SU-DHL-6 (cell line): ENCODE data around the gene CCR6.

Source experiments
- H2AFZ ChIP-seq: fragments of 200-600 bp; sonication (generic); 2 replicates; pipeline ENCODE4 v1.6.1; 2014; ENCODE audit warnings: low read depth, mild to moderate bottlenecking, moderate library complexity, mixed read lengths, antibody characterized with exemption, low read length; ENCODE audit not compliant: severe bottlenecking
- H3F3A ChIP-seq: fragments of 200-600 bp; shearing (Covaris generic); 2 replicates; pipeline ENCODE4 v1.6.0; 2016; ENCODE audit warnings: antibody characterized with exemption, mild to moderate bottlenecking; ENCODE audit not compliant: insufficient read depth
- H3K27ac ChIP-seq: fragments of 200-600 bp; sonication (generic); 2 replicates; pipeline ENCODE4 v1.5.1; 2016; ENCODE audit warnings: low read depth, mild to moderate bottlenecking, low read length, moderate library complexity, mixed read lengths
- H3K27me3 ChIP-seq: fragments of 200-600 bp; sonication (generic), shearing (Covaris generic); 2 replicates; pipeline ENCODE4 v1.6.0; 2014; ENCODE audit warnings: mild to moderate bottlenecking, low read length
- H3K36me3 ChIP-seq: fragments of 200-600 bp; sonication (generic); 2 replicates; pipeline ENCODE4 v1.6.1; 2014; ENCODE audit warnings: mild to moderate bottlenecking, low read length, mixed read lengths
- H3K4me2 ChIP-seq: fragments of 300-600, 200-600 bp; shearing (Covaris generic), sonication (generic); 2 replicates; pipeline ENCODE4 v1.6.0; 2014; ENCODE audit warnings: low read length, low read depth, mild to moderate bottlenecking; ENCODE audit not compliant: poor library complexity, severe bottlenecking
- H3K4me3 ChIP-seq: fragments of 200-600 bp; sonication (generic); 2 replicates; pipeline ENCODE4 v1.5.1; 2014; ENCODE audit warnings: antibody characterized with exemption, low read length, mild to moderate bottlenecking, mixed read lengths; ENCODE audit not compliant: insufficient read depth, poor library complexity, severe bottlenecking
- H3K79me2 ChIP-seq: fragments of 200-600 bp; sonication (generic); 2 replicates; pipeline ENCODE4 v1.6.1; 2014; ENCODE audit warnings: mild to moderate bottlenecking, low read length, moderate library complexity; ENCODE audit not compliant: insufficient read depth
- H3K9ac ChIP-seq: fragments of 200-600 bp; sonication (generic); 2 replicates; pipeline ENCODE4 v1.7.0; 2014; ENCODE audit warnings: mild to moderate bottlenecking, low read length
- H3K9me2 ChIP-seq: fragments of 200-600 bp; sonication (generic); replicated peaks from 2 replicates; pipeline ENCODE4 v1.6.1; 2014; ENCODE audit warnings: low read length; ENCODE audit not compliant: insufficient read depth
- H3K9me3 ChIP-seq: fragments of 200-600 bp; sonication (generic); 2 replicates; pipeline ENCODE4 v1.6.1; 2014; ENCODE audit warnings: low read length, mixed read lengths; ENCODE audit not compliant: insufficient read depth
- H4K20me1 ChIP-seq: fragments of 200-600 bp; sonication (generic); 2 replicates; pipeline ENCODE4 v1.6.1; 2014; ENCODE audit warnings: low read depth, mild to moderate bottlenecking, antibody characterized with exemption, low read length, moderate library complexity, mixed read lengths
- EZH2phosphoT487 ChIP-seq: fragments of 200-600 bp; sonication (generic), shearing (Covaris generic); conservative IDR thresholded peaks from 2 replicates; pipeline ENCODE4 v1.6.1; 2018; ENCODE audit warnings: mild to moderate bottlenecking, antibody characterized with exemption, low read length, moderate library complexity, mixed read lengths
- TF ChIP-seq, protein P1 (sequence below): fragments of 200-600 bp; sonication (generic); IDR thresholded peaks from one replicate; pipeline ENCODE4 v1.5.1; 2017; ENCODE audit warnings: antibody characterized with exemption, mild to moderate bottlenecking, low read length, moderate library complexity; ENCODE audit not compliant: insufficient read depth, poor library complexity, severe bottlenecking

Gene CCR6

DNA sequence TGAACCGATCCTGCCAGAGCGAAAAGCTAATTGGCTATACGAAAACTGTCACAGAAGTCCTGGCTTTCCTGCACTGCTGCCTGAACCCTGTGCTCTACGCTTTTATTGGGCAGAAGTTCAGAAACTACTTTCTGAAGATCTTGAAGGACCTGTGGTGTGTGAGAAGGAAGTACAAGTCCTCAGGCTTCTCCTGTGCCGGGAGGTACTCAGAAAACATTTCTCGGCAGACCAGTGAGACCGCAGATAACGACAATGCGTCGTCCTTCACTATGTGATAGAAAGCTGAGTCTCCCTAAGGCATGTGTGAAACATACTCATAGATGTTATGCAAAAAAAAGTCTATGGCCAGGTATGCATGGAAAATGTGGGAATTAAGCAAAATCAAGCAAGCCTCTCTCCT is 14.2 kb downstream of the CCR6 start:
- H3F3A ChIP-seq: no peaks in the 10 kb centered on the region
- H3K9me3 ChIP-seq: no peaks in the 10 kb centered on the region
- H3K4me3 ChIP-seq: no peak overlapping the region
- no peaks in the 10 kb centered on the region for H3K36me3 ChIP-seq
- no peak overlapping the region for H3K27ac ChIP-seq
- H3K79me2 ChIP-seq: no peaks in the 10 kb centered on the region
- H3K4me2 ChIP-seq: no peak overlapping the region
- H4K20me1 ChIP-seq: no peaks in the 10 kb centered on the region
- H3K9ac ChIP-seq: no peak overlapping the region
- TF ChIP-seq, protein P1, sequence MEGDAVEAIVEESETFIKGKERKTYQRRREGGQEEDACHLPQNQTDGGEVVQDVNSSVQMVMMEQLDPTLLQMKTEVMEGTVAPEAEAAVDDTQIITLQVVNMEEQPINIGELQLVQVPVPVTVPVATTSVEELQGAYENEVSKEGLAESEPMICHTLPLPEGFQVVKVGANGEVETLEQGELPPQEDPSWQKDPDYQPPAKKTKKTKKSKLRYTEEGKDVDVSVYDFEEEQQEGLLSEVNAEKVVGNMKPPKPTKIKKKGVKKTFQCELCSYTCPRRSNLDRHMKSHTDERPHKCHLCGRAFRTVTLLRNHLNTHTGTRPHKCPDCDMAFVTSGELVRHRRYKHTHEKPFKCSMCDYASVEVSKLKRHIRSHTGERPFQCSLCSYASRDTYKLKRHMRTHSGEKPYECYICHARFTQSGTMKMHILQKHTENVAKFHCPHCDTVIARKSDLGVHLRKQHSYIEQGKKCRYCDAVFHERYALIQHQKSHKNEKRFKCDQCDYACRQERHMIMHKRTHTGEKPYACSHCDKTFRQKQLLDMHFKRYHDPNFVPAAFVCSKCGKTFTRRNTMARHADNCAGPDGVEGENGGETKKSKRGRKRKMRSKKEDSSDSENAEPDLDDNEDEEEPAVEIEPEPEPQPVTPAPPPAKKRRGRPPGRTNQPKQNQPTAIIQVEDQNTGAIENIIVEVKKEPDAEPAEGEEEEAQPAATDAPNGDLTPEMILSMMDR: no peak
- TF ChIP-seq EZH2phosphoT487: no peak
- no peaks in the 10 kb centered on the region for H3K27me3 ChIP-seq
- H2AFZ ChIP-seq: no peak overlapping the region
- H3K9me2 ChIP-seq: no peaks in the 10 kb centered on the region

DNA sequence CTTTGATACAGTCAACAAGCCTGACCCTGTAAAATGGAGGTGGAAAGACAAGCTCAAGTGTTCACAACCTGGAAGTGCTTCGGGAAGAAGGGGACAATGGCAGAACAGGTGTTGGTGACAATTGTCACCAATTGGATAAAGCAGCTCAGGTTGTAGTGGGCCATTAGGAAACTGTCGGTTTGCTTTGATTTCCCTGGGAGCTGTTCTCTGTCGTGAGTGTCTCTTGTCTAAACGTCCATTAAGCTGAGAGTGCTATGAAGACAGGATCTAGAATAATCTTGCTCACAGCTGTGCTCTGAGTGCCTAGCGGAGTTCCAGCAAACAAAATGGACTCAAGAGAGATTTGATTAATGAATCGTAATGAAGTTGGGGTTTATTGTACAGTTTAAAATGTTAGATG is 15.0 kb downstream of the CCR6 start:
- no peaks in the 10 kb centered on the region for H3K79me2 ChIP-seq
- H3K9me2 ChIP-seq: no peaks in the 10 kb centered on the region
- no peak overlapping the region for H2AFZ ChIP-seq
- no peaks in the 10 kb centered on the region for H3K27me3 ChIP-seq
- H3K4me2 ChIP-seq: no peak overlapping the region
- no peaks in the 10 kb centered on the region for H4K20me1 ChIP-seq
- no peak overlapping the region for H3K9ac ChIP-seq
- H3K4me3 ChIP-seq: no peak overlapping the region
- TF ChIP-seq, protein P1: no peak
- no peak for TF ChIP-seq EZH2phosphoT487
- no peaks in the 10 kb centered on the region for H3K9me3 ChIP-seq
- H3K27ac ChIP-seq: no peak overlapping the region
- no peaks in the 10 kb centered on the region for H3K36me3 ChIP-seq
- no peaks in the 10 kb centered on the region for H3F3A ChIP-seq

DNA sequence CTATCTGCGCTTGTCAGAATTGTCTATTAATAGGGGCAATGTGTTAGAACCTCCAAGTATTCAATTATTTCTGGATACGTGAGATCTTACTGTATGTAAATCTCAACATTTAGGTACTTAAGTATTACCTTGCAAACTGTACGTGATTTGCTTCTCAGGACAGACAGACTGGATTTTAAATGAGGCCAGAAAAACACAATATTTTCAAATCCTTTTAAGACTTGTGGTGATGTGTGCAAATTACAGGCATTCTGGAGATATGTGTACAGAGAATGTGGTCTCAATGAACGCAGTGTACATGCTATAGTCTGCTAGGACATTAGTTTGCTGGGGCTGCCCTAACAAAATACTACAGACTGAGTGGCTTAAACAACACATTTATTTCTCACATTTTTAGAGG is 16.9 kb downstream of the CCR6 start:
- H3K27me3 ChIP-seq: no peaks in the 10 kb centered on the region
- H2AFZ ChIP-seq: no peak overlapping the region
- H3K4me2 ChIP-seq: no peak overlapping the region
- H3K4me3 ChIP-seq: no peak overlapping the region
- no peaks in the 10 kb centered on the region for H3K9me2 ChIP-seq
- no peak overlapping the region for H3K9ac ChIP-seq
- H3K79me2 ChIP-seq: no peaks in the 10 kb centered on the region
- no peak overlapping the region for H3K27ac ChIP-seq
- no peaks in the 10 kb centered on the region for H3F3A ChIP-seq
- no peak for TF ChIP-seq EZH2phosphoT487
- TF ChIP-seq, protein P1: no peak
- H3K9me3 ChIP-seq: no peaks in the 10 kb centered on the region
- H4K20me1 ChIP-seq: no peaks in the 10 kb centered on the region
- H3K36me3 ChIP-seq: no peaks in the 10 kb centered on the region
